Stimulated activated CD8-positive, alpha-beta memory T cell treated with anti-CD3 and anti-CD28 coated beads, Interleukin-4, amount 100 ng/mL, for 48 hours (primary cell): Measurements from ENCODE around the gene HAUS7.

Source experiments
- DNase-seq: peaks from one replicate; pipeline ENCODE4 v3.0.0-alpha.2; 2020

HAUS7 gene

DNA sequence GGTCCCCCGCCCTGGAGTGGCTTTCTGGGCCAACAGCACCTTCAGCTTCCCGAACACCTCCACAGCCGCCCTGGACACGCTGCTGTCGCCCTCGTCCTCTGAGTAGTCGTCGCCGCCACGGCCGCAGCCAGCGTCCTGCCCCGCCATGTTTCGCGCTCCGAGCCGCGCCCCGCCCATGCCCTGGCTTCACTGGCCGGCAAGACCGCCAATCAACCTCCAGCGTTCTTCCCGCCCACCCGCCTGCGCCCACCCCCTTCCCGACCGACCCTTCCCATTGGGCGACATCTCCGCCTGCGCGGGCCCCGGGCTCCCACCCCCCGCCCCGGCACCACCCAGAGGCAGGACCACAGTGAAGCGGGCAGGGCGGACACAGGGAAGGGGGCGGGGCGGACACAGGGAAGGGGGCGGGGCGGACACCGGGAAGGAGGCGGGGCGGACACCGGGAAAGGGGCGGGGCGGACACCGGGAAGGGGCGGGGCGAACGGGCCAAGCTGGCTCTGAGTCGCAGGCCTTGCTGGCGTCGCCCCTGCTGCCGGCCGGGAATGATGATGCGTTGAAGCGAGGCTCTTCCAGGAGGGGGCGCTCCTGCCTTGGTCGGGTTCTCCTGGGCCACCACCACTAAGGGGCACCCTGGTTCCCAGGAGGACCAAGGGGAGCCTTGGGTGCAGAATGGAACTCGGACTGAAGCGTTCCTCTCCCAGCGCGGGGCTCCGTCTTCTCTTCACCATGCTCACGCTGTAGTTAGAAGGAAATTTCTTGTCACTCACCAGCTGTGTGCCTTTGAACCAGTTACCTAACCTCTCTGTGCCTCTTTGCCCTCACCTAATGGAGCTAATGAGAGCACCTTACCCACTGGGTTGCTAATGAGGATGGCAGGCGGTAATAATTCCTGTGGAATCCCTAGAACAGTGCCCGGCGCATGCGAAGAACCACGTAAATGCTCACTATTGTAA lies at the start of gene HAUS7:
TSS of gene HAUS7 (minus strand) at position 166 of the 953 bp plus-strand sequence. CDS start at position 147, 19 bp downstream.
- peak; percentile 88 for DNase-seq

GRCh38 chrX:153519569-153520286 lies 49.4 kb upstream of the HAUS7 start:
- DNase-seq: no peak

DNA sequence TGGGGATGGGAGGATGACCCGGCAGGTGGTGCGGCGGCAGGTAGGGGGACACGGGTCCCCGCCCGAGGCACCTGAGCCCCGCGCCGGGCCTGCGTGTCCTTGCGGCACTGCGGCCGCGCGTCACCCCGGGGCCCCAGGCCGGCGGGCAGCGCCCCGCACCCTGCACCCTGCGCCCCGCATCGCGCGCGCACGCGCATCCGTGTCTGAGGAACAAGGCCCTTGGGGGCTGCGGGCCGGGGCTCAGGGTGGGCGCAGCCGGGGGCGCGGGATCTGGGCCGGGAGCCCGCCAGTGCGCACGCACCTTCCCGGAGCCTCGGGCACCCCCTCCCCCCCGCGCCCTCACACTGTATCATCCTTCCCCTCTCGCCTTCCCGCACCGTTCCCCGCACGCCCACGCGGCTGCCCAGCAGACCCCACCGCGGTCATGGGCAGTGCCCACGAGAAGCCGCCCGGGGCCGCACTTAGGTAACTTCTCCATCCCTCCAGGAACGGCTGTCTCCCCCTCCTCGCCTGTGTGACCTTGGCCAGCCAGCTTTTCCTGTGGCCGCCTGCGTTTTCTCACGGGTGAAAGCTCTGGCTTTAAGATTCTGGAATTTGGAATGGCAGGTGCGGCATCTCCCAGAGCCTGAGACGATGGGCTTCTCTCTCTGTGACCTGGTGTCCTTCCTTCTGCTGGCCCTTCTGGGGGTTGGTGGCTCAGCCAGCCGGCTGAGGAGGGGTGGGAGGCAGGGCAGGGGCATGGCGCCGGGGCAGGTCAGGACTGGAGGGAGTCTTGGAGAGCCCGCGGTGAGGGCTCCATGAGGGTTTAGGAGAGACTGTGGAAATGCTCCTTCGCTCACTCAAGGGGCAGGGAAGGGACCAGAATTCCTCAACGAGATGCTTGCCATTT lies 47.8 kb upstream of the HAUS7 start:
- no peak for DNase-seq

DNA sequence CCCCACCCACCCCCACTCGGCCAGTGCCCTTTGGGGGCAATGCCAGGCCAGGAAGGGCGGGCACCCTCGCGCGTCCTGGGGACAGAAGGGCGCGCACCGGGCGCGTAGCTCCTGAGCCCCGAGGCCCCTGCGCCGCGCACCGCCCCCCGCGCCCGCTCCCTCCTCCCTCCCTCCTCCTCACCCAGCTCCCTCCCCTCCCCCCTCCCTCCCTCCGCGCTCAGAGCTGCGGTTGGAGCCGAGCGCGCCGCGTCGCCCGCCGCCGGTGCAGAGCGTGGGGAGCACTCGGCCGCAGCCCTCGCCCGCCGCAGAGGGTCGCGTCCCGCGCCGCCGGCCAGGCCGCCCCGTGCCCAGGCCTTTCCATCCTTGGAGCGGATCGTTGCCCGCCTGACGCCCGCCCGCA lies 47.0 kb upstream of the HAUS7 start, which contains the start of gene ATP2B3:
TSS of gene ATP2B3 (plus strand) at position 220 of the 400 bp plus-strand sequence. CDS start 18,606 bp downstream, outside the sequence.
- no peak for DNase-seq

DNA sequence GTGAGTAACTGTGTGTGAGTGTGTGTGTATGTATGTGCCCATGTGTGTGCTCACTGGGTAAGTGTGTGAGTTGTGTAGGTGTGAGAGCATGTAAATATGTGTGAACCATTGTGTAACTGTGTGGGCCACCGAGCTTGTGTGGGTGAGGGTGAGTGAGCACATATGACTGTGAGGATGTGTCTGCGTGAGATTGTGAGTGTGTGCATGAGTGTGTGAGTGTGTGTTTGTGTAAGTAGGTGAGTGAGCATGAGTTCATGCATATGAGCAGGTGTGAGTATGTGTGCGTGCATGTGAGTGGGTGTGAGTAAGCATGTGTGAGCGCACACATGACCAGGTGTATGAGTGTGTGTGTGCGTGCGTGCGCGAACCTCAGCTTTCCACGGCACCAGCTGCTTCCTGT lies 45.7 kb upstream of the HAUS7 start:
- DNase-seq: no peak

DNA sequence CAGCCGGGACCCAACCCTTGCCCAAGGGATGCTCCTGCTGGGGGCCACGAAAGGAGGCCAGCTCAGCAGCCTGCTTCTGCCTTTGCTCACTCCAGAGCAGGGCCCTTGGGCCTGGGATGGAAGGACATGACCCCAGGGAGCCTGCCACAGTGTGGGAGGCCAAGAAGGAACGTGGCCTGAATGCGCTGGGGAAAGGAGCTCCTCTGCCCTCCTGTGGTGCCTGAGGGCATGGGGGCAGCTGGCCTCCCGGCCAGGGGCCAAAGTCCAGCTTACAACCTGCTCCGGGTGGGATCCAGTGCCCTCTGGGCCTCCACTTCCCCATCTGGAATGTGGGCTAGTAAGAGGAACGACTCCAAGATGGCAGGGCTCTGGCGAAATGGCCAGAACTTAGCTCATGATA lies 45.1 kb upstream of the HAUS7 start:
- DNase-seq: no peak

GRCh38 chrX:153514259-153514658 lies 43.9 kb upstream of the HAUS7 start:
- no peak for DNase-seq

DNA sequence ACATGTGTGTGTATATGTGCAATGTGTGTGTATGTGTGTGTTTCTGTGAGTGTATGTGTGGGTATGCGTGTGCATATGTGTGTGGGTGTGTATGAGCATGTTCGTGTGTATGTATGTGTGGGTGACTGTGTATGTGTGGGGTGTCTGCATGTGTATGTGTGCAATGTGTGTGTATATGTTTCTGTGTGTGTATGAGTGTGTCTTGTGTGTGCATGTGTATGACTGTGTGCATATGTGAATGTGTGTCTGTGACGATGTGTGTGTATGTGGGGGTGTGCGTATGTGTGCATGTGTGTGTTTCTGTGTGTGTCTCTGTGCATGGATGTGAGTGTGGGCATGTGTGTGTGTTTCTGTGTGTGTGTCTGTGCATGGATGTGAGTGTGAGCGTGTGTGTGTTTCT lies 42.9 kb upstream of the HAUS7 start:
- DNase-seq: no peak

DNA sequence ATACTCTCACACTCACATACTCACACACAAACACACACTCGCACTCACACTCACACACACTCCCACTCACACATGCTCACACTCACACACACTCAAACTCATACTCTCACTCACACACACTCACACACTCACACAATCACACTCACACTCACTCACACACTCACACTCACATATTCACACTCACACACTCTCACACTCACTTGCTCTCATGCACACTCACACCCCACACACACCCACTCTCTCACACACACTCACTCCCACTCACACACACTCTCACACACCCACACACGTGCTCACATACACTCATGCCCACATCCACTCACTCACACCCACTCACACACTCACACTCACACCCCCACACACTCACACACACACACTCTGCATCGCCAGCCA lies 42.1 kb upstream of the HAUS7 start:
- DNase-seq: no peak

- no peak for DNase-seq
These were observed 41.6 kb upstream of the HAUS7 start for GRCh38 chrX:153511784-153512500.

GRCh38 chrX:153510383-153510782 lies 40.0 kb upstream of the HAUS7 start:
- no peak for DNase-seq

DNA sequence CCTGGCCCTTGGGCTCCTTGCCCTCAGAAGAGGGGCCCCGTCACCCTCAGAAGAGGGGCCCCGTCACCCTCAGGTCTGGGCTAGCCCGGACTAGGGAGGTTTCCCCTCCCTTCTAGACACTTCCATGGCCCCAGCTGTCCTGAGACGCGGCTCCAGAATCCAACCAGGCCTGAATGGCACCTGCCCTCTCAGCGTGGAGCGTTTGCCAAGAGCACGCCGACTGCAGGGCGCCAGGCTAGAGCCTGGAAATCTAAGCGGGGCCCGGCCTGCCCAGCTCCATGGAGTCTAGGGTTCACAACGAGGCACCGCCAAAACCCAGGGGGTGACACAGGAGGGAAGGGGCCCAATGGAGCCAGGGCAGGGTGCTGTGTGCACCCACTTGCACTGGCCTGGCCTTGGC lies 39.2 kb upstream of the HAUS7 start:
- no peak for DNase-seq

- peak; percentile 89 for DNase-seq
These were observed 37.3 kb upstream of the HAUS7 start for GRCh38 chrX:153507484-153508178.

DNA sequence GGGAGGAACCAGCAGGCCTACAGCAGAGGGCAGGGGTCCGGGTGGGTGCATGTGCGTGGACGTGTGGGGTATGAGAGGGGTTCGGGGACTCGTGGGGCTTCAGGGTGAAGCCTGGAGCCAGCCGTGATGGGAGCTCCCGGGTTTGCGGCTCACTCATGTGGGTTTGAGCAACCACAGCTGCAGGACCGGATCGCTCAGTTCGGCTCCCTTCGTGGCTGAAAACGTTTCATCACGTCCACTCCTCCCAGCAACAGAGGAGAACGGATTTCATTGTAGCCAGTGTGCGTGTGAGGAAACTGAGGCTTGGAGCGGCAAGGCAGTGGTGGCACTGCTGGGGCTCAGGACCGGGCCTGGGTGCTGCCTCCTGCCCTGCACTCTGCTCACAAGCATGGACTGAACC lies 35.0 kb upstream of the HAUS7 start:
- no peak for DNase-seq

- DNase-seq: no peak
These were observed 34.2 kb upstream of the HAUS7 start for GRCh38 chrX:153504445-153505016.

GRCh38 chrX:153502796-153503195 lies 32.4 kb upstream of the HAUS7 start:
- no peak for DNase-seq

- no peak for DNase-seq
These were observed 31.8 kb upstream of the HAUS7 start for GRCh38 chrX:153502131-153502530.

GRCh38 chrX:153501530-153501929 lies 31.2 kb upstream of the HAUS7 start:
- no peak for DNase-seq

DNA sequence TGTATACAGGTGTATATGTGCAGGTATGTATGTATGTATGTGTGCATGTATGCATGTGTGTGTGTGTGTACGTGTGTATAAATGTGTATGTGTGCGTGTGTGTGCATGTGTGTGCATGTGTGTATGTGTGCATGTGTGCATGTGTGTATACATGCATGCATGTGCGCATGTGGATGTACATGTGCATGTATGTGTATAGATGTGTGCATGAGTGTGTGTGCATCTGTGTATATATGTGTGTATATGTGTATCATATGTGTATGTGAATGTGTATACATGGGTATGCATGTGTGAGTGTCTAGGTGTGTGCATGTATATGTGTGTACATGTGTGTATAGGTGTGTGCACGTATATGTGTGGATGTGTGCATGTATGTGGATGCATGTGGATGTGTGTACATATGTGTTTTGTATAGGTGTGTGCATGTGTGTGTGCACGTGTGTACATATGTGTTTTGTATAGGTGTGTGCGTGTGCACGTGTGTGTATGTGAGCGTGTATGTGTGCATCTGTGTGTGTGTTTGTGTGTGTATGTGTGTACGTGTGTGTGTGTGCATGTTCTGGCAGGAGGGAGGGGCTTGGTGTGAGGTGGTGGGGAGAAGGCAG lies 30.4 kb upstream of the HAUS7 start:
- no peak for DNase-seq

DNA sequence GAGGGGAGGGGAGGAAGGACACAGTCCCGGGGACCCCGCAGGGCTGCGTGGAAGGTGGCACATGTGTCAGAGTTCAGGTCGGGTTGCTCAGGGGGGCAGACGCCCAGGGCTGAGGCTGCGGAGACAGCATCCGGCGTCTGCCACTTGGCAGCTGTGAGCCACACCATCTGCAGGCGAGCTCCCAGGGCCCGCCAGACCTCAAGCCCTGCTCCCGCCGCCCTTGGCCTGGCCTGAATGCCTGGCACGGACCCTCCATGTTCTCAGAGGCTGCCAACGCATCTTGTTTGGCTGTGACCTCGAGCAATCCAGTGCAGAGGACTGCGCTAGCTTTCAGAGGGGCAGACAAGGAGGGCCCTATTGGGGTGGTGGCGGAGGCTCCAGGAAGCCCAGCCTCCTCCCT lies 29.5 kb upstream of the HAUS7 start:
- DNase-seq: no peak

DNA sequence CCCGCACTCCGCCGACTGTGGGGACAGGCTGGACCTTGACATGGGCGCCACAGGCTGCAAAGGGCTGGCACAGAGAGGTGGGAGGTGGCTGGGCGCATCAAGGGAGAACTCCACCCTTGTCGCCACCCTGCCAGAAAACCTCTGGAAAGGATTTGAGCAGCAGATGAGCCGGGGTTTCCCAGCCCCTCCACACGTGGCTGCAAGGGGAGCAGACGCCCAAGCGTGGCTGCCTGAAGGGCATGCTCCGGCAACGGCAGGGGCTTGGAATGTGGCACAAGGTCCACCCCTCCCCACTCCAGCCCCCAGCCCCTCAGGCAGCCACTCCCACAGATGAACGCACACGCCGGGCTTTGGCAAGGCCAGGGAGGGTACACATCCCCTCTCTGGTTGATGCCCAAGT lies 29.0 kb upstream of the HAUS7 start:
- no peak for DNase-seq
